IMR-90 (cell line): ENCODE data around the gene SMCO4. TPM values are rescaled to one million over a fixed set of nuclear protein-coding genes. Genes with fewer than 3 reads are reported as not detected.

ENCODE experiments used
- ATAC-seq: fragments of 200-7000 bp; cut with Tn5 transposase; 2 replicates; pipeline ENCODE4 v1.9.1; 2020; ENCODE audit warnings: low read depth, mild to moderate bottlenecking, moderate library complexity
- BruUV-seq: library from RNA; stranded (reverse); fragments of 400-500 nt; replicated peaks from 2 replicates; lab custom pipeline; 2021; lab: Mats Ljungman, UMichigan
- CTCF ChIA-PET: fragments of 300-600 bp; formaldehyde crosslinking; extraction: SDS; loops from one replicate; lab custom pipeline; 2021; ENCODE audit warnings: antibody characterized with exemption; lab: Yijun Ruan, JAX
- POLR2A ChIA-PET: fragments of 300-600 bp; sonication (Branson Sonifier 250); formaldehyde crosslinking; loops from one replicate; lab custom pipeline; 2022; ENCODE audit warnings: antibody characterized with exemption; ENCODE audit not compliant: unreplicated experiment; lab: Charles Lee
- DNase-seq: peaks from one replicate; pipeline ENCODE4 v3.0.0; 2013
- H2AFZ ChIP-seq: replicated peaks from 2 replicates; pipeline ENCODE3; 2013; ENCODE audit warnings: low read length, mild to moderate bottlenecking; ENCODE audit not compliant: poor library complexity
- H2AK5ac ChIP-seq: 2 replicates; pipeline ENCODE4 v1.6.1; 2013; ENCODE audit warnings: low read depth, low read length, inconsistent platforms
- H2AK9ac ChIP-seq: replicated peaks from 2 replicates; pipeline ENCODE3; 2013; ENCODE audit warnings: mild to moderate bottlenecking, low read depth, low read length, moderate library complexity; ENCODE audit not compliant: poor library complexity
- H2BK120ac ChIP-seq: 2 replicates; pipeline ENCODE4 v1.6.1; 2013; ENCODE audit warnings: low read depth, low read length, inconsistent platforms
- H2BK15ac ChIP-seq: 3 replicates; pipeline ENCODE4 v1.6.1; 2013; ENCODE audit warnings: low read depth, low read length, inconsistent platforms
- H2BK20ac ChIP-seq: 2 replicates; pipeline ENCODE4 v1.6.1; 2013; ENCODE audit warnings: low read depth, mild to moderate bottlenecking, inconsistent platforms, low read length, moderate library complexity
- H2BK5ac ChIP-seq: 2 replicates; pipeline ENCODE4 v1.6.1; 2013; ENCODE audit warnings: mild to moderate bottlenecking, low read depth, low read length, inconsistent platforms; ENCODE audit not compliant: poor library complexity, severe bottlenecking
- H3K14ac ChIP-seq: replicated peaks from 2 replicates; pipeline ENCODE4 v1.6.1; 2013; ENCODE audit warnings: low read depth, low read length, inconsistent platforms
- H3K18ac ChIP-seq: 2 replicates; pipeline ENCODE4 v1.6.1; 2013; ENCODE audit warnings: low read depth, low read length, control low read depth
- H3K23ac ChIP-seq: 2 replicates; pipeline ENCODE4 v1.6.1; 2013; ENCODE audit warnings: low read depth, low read length, inconsistent platforms
- H3K27ac ChIP-seq: 2 replicates; pipeline ENCODE4 v1.5.1; 2013; ENCODE audit warnings: mild to moderate bottlenecking, control low read depth, low read length; ENCODE audit not compliant: insufficient read depth
- H3K27me3 ChIP-seq: 2 replicates; pipeline ENCODE4 v1.6.1; 2013; ENCODE audit warnings: low read length; ENCODE audit not compliant: control insufficient read depth, insufficient read depth
- H3K36me3 ChIP-seq: 2 replicates; pipeline ENCODE4 v1.6.1; 2013; ENCODE audit warnings: low read length, mixed read lengths; ENCODE audit not compliant: control insufficient read depth, insufficient read depth
- H3K4ac ChIP-seq: 2 replicates; pipeline ENCODE4 v1.6.1; 2013; ENCODE audit warnings: low read depth, low read length, inconsistent platforms
- H3K4me1 ChIP-seq: 2 replicates; pipeline ENCODE4 v1.6.1; 2013; ENCODE audit warnings: low read length, mixed read lengths; ENCODE audit not compliant: control insufficient read depth, insufficient read depth
- H3K4me2 ChIP-seq: 2 replicates; pipeline ENCODE4 v1.6.1; 2013; ENCODE audit warnings: low read depth, mild to moderate bottlenecking, control low read depth, low read length, moderate library complexity
- H3K4me3 ChIP-seq: 2 replicates; pipeline ENCODE4 v1.5.1; 2013; ENCODE audit warnings: low read depth, mild to moderate bottlenecking, control low read depth, low read length, moderate library complexity; ENCODE audit not compliant: insufficient read depth
- H3K56ac ChIP-seq: 2 replicates; pipeline ENCODE4 v1.6.1; 2013; ENCODE audit warnings: low read length, inconsistent platforms; ENCODE audit not compliant: insufficient read depth; ENCODE audit errors: extremely low read depth
- H3K79me1 ChIP-seq, 2 experiments: 2 replicates each; pipeline ENCODE4 v1.6.1; 2013; ENCODE audit warnings: low read length in 2 of 2, inconsistent platforms in 1 of 2, low read depth in 1 of 2
- H3K9ac ChIP-seq: 2 replicates; pipeline ENCODE4 v1.6.1; 2013; ENCODE audit warnings: low read depth, low read length, control low read depth
- H3K9me1 ChIP-seq: 2 replicates; pipeline ENCODE4 v1.6.1; 2013; ENCODE audit warnings: low read length, inconsistent platforms; ENCODE audit not compliant: insufficient read depth
- H3K9me3 ChIP-seq: 2 replicates; pipeline ENCODE4 v1.6.1; 2013; ENCODE audit warnings: low read length; ENCODE audit not compliant: control insufficient read depth, insufficient read depth
- H4K20me1 ChIP-seq: 2 replicates; pipeline ENCODE4 v1.6.1; 2013; ENCODE audit warnings: low read length, inconsistent platforms; ENCODE audit not compliant: insufficient read depth
- H4K5ac ChIP-seq: 2 replicates; pipeline ENCODE4 v1.6.1; 2013; ENCODE audit warnings: mild to moderate bottlenecking, low read depth, low read length, control low read depth
- H4K8ac ChIP-seq, 2 experiments: 2 replicates each; pipeline ENCODE4 v1.6.1; 2013; ENCODE audit warnings: low read depth in 2 of 2, low read length in 2 of 2, control low read depth in 1 of 2, inconsistent platforms in 1 of 2
- H4K91ac ChIP-seq: 2 replicates; pipeline ENCODE4 v1.6.1; 2013; ENCODE audit warnings: low read depth, low read length, inconsistent platforms; ENCODE audit not compliant: insufficient read depth
- BHLHE40 ChIP-seq: fragments of 150-350 bp; IDR thresholded peaks from 2 replicates; pipeline ENCODE4 v1.6.1; 2016; ENCODE audit warnings: mild to moderate bottlenecking, low read depth, low read length
- CHD1 ChIP-seq: IDR thresholded peaks from 2 replicates; pipeline ENCODE4 v1.6.1; 2012; ENCODE audit warnings: low read depth, low read length, improper control_type of control experiment
- NFE2L2 ChIP-seq: fragments of 150-350 bp; IDR thresholded peaks from 2 replicates; pipeline ENCODE4 v1.6.1; 2016; ENCODE audit warnings: low read depth, mild to moderate bottlenecking, low read length
- RCOR1 ChIP-seq: IDR thresholded peaks from 2 replicates; pipeline ENCODE4 v1.6.1; 2012; ENCODE audit warnings: mild to moderate bottlenecking, low read length, improper control_type of control experiment; ENCODE audit not compliant: insufficient replicate concordance
- WGBS, 2 experiments: methylation state at CpG; one replicate each; pipeline versions ENCODE4 v1.1.5 to v1.1.7; 2013; ENCODE audit warnings: missing lambda C conversion rate in 2 of 2; ENCODE audit not compliant: insufficient read length in 1 of 2; ENCODE audit errors: extremely low coverage in 2 of 2; 5-methylcytosine and 5-hydroxymethylcytosine counted together
- dilution Hi-C: fragments of 300-500 bp; cut with HindIII; formaldehyde crosslinking; loops from one replicate; pipeline ENCODE4 v1.14.3; 2018; ENCODE audit warnings: low sequenced_read_pairs; ENCODE audit not compliant: unreplicated experiment
- in situ Hi-C: fragments of 300-500 bp; cut with MboI; formaldehyde crosslinking; loops from 3 replicates; pipeline ENCODE4 v1.14.3; 2019; ENCODE audit warnings: low sequenced_read_pairs, inconsistent platforms, mixed read lengths
- intact Hi-C: fragments of 100-400 bp; cut with micrococcal nuclease; formaldehyde crosslinking; loops from 2 replicates; pipeline ENCODE4 v1.10.0; 2022
- polyA plus RNA-seq, 3 experiments: library from polyadenylated mRNA; depleted of rRNA; stranded (reverse); fragments of >200 nt; gene quantifications; 2 replicates each; pipeline ENCODE4 v1.2.3, GENCODE V29; 2012; ENCODE audit warnings: low replicate concordance in 1 of 3
- total RNA-seq: library from RNA; depleted of rRNA; stranded (reverse); fragments of >200 nt; gene quantifications from 2 replicates; pipeline ENCODE4 v1.2.3, GENCODE V29; 2012

SMCO4 gene
- total and polyA plus RNA-seq, 2 of the 4 experiments (the other 2 are of a cell fraction): 2.2 to 17.7 TPM

DNA sequence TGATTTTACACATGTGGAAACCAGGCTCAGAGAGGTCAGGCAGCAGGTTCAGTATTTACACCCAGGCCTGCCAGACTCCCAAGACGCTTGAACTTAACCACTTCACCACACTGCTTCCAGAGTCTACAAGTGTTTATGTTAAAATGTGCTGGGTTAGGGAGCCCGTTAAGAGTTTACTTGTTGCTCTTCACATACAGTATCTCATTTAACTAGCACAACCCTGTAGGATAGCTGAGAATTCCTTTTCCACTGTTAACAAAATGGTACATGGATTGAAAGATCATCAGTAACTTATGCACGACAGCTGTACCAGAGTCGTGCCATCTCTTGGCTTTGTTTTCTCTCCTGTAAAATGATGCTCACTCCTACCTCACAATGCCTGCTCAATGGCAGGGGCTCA, 2.9 kb downstream of the SMCO4 start:
- dilution Hi-C loops (no loop called here), intact Hi-C loops (loop anchor here (5.0 kb wide), 1 partner anchor 112 kb away; no protein-coding TSS in a partner anchor), in situ Hi-C loops (loop anchor here (5.0 kb wide), 1 partner anchor 303 kb away; no protein-coding TSS in a partner anchor)
- Histone ChIP-seq H3K4me1 (peaks cover 4% of the 10 kb centered on the region), H3K18ac (no peak overlapping the region), H3K56ac (no peak overlapping the region), H3K79me1 (peaks cover 9 to 18% of the 10 kb centered on the region in 2 experiments; a peak in 1 of 4 replicates), H3K23ac (no peak overlapping the region), H3K36me3 (no peaks in the 10 kb centered on the region), H4K20me1 (peaks cover 6% of the 10 kb centered on the region; the same call in 1 of the 2 replicates), H3K4ac (no peak overlapping the region), H2AK9ac (no peak overlapping the region), H4K8ac (no peak overlapping the region), H3K27me3 (no peaks in the 10 kb centered on the region; the same call in 1 of the 2 replicates), H2AFZ (no peak overlapping the region), H2BK15ac (no peak overlapping the region), H2BK20ac (no peak overlapping the region), H3K4me3 (no peak overlapping the region), H3K4me2 (no peak overlapping the region), H3K9me1 (peaks cover 3% of the 10 kb centered on the region; the same call in 1 of the 2 replicates), H3K9ac (no peak overlapping the region), H3K14ac (no peak overlapping the region), H3K27ac (no peak overlapping the region), H3K9me3 (no peaks in the 10 kb centered on the region), H2BK5ac (no peak overlapping the region), H4K5ac (no peak overlapping the region), H2AK5ac (no peak overlapping the region), H4K91ac (no peak overlapping the region), H2BK120ac (no peak overlapping the region)
- ChIA-PET POLR2A (no interaction called here), CTCF (interaction anchor here (1.4 kb wide), 1 partner anchor 305 kb away, joined by 4 read pairs; no protein-coding TSS in a partner anchor)
- no TSS peak for BruUV-seq
- TF ChIP-seq BHLHE40: no peak
- TF ChIP-seq RCOR1: no peak
- TF ChIP-seq NFE2L2: no peak
- TF ChIP-seq CHD1: no peak
- WGBS, 2 experiments: no CpG with 5 or more reads among the region's 4 CpGs
- ATAC-seq: no peak
- DNase-seq: no peak
